ENCODE measurements around the gene NLRP14.

The NLRP14 gene

GRCh38 chr11:7060868-7061267 lies 40.6 kb downstream of the NLRP14 start:
- DNase-seq: no peak

GRCh38 chr11:7062534-7062933 lies 42.3 kb downstream of the NLRP14 start:
- DNase-seq: no peak

- no peak for DNase-seq
Observed at GRCh38 chr11:7072401-7073028, 52.2 kb downstream of the NLRP14 start.

GRCh38 chr11:7077101-7077500 lies 56.8 kb downstream of the NLRP14 start:
- no peak for DNase-seq

GRCh38 chr11:7079545-7080135 lies 59.4 kb downstream of the NLRP14 start:
- no peak for DNase-seq

- no peak for DNase-seq
Observed at GRCh38 chr11:7080900-7081299, 60.6 kb downstream of the NLRP14 start.

GRCh38 chr11:7081441-7081840 lies 61.2 kb downstream of the NLRP14 start:
- DNase-seq: no peak

- no peak for DNase-seq
Observed at GRCh38 chr11:7088921-7089320, 68.6 kb downstream of the NLRP14 start, which contains the start of gene RBMXL2. Gene RBMXL2, plus strand, starts transcription at chr11:7088998. Its CDS starts 123 bp downstream, at chr11:7089121.

GRCh38 chr11:7089328-7090251 lies 69.3 kb downstream of the NLRP14 start:
- no peak for DNase-seq

- DNase-seq: peak in 3 of 6 experiments; percentile 7 to 56 (median 32)
Observed at GRCh38 chr11:7098235-7098832, 78.1 kb downstream of the NLRP14 start.

- no peak for DNase-seq
Observed at GRCh38 chr11:7115780-7116179, 95.5 kb downstream of the NLRP14 start.

GRCh38 chr11:7116370-7116769 lies 96.1 kb downstream of the NLRP14 start:
- DNase-seq: no peak
